AML-193 (cell line): ENCODE results near the gene MYBL2.

ENCODE experiments used
- DNase-seq, 2 experiments: peaks; one replicate each; lab custom pipeline; 2025; lab: John Stamatoyannopoulos, UW

MYBL2 gene

GRCh38 chr20:43682446-43682845, 15.5 kb downstream of the MYBL2 start:
- no peak for DNase-seq

DNA sequence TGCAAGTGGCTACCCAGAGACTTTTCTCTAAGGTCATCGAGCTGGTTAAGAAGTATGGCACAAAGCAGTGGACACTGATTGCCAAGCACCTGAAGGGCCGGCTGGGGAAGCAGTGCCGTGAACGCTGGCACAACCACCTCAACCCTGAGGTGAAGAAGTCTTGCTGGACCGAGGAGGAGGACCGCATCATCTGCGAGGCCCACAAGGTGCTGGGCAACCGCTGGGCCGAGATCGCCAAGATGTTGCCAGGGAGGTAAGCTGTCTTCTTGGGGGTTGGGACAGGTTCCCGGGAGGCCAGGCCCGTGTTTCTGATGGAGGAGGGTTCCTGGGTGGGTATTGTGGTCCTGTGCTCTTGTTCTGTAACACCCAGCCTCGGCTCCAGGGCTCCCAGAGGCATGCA, 19.9 kb downstream of the MYBL2 start:
- no peak for DNase-seq

GRCh38 chr20:43689165-43689564, 22.3 kb downstream of the MYBL2 start:
- DNase-seq = no peak

DNA sequence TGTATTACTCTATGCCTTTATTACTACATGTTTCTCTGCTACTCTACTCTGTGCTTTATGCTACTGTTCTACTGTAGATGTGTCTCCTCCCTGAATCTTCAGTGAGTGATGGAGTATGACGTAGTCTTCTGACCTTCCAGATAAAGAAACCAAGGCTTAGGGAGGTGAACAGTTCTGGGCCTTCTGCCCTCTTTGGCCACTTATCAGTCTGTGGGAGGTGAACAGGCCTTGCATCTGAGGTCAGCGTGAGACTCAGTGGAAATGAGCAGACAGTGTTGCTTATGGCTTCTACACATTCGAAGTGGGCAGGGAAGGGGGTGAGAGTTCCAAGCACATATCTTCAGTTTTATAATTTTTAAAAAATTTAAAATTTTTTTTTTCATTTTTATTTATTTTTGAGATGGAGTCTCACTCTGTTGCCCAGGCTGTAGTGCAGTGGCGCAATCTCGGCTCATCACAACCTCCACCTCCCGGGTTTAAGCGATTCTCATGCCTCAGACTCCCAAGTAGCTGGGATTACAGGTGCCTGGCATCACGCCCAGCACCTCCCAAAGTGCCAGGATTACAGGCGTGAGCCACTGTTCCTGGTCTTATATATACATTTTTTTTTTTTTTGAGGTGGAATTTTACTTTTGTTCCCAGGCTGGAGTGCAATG, 24.2 kb downstream of the MYBL2 start:
- DNase-seq = no peak

DNA sequence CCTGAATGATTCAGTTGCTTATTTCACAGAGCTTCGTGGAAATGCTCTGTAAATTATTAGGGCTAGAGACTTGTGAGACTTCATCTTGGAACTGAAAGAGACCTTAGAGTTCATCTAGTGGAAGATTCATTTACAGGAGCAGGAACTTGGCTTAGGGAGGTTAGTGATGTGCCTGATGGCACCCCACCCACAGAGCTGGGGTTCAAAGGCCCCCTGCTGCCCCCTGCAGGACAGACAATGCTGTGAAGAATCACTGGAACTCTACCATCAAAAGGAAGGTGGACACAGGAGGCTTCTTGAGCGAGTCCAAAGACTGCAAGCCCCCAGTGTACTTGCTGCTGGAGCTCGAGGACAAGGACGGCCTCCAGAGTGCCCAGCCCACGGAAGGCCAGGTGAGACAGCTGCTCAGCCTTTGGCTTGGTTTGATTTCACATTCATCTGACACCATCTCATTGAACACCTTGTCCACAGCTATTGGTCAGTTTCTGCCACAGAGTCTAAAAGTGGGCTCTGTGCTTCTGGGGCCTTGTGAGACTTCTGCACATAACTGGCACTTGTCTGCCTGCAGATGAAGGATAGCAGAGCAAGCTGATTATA, 25.1 kb downstream of the MYBL2 start:
- peak; percentile 52 to 63 for DNase-seq

DNA sequence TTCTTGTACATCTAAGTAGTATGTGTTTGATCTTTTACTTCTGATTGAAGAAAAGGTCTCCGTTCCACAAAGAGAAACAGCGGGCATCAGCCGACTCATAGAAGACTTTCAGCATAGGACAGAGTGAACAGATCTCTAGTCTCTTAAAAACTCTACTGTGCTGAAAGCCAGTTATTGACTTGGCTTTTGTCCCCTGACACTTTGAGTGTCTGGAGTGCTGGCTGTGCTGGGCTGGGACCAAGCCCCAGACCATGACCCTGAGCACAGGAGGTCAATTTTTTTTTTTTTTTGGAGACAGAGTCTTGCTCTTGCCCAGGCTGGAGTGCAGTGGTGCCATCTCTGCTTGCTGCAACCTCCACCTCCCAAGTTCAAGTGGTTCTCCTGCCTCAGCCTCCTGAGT, 27.8 kb downstream of the MYBL2 start:
- DNase-seq = no peak

DNA sequence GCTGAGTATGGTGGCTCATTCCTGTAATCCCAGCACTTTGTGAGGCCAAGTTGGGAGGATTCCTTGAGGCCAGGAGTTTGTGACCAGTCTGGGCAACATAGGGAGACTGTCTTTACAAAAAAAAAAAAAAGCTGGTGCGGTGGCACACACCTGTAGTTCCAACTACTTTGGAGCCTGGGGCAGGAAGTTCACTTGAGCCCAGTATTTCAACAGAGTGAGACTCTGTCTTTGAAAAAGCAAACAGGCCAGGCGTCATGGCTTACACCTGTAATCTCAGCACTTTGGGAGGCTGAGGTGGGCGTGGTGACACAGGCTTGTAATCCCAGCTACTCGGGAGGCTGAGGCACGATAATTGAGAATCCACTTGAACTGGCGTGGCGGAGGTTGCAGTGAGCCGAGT, 28.7 kb downstream of the MYBL2 start:
- DNase-seq = no peak

DNA sequence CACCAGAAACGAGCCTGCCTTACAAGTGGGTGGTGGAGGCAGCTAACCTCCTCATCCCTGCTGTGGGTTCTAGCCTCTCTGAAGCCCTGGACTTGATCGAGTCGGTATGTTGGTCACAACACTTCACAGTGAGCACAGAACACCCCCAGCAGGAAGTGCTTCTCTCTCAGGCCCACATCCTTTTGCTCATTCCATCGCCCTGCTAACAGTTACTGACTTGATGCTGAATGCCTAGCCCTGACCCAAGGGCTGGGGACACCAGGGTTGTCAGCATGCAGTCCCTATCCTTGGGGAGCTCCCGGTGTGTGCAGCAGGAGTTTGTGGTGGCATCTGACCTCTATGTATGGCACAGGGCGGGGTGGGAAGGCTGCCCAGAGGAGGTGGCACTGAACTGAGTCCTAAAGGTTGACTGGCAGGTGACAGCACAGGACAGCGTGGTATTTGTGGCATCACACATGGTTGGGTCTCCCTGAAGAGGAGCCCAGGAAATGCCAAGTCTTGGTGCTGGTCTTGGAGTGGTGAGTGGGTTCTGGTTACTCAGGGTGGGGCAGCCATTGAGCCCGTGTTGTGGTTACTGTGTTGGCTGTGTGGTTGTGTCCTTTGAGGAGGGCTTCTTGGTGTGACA, 33.1 kb downstream of the MYBL2 start:
- no peak for DNase-seq

DNA sequence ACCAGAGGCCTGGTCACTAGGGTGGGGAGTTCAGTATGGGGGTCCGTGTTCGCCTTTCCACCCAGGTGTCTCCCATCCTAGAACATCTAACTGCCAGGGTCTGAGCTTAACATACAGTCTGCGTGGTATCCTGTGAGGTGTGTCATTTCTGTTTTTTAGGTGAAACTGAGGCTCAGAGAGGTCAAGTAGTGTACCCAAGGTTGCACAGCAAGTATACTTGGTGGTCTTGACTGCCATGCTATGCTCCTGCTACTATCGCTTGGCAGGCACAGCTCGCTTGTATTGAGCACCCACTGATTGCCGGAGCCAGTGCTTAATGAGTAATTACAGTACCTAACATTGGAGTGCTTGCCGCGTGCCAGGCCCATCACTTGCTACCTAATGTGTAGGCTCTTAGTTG, 33.7 kb downstream of the MYBL2 start:
- DNase-seq = no peak

GRCh38 chr20:43702502-43702901, 35.6 kb downstream of the MYBL2 start:
- DNase-seq = no peak

DNA sequence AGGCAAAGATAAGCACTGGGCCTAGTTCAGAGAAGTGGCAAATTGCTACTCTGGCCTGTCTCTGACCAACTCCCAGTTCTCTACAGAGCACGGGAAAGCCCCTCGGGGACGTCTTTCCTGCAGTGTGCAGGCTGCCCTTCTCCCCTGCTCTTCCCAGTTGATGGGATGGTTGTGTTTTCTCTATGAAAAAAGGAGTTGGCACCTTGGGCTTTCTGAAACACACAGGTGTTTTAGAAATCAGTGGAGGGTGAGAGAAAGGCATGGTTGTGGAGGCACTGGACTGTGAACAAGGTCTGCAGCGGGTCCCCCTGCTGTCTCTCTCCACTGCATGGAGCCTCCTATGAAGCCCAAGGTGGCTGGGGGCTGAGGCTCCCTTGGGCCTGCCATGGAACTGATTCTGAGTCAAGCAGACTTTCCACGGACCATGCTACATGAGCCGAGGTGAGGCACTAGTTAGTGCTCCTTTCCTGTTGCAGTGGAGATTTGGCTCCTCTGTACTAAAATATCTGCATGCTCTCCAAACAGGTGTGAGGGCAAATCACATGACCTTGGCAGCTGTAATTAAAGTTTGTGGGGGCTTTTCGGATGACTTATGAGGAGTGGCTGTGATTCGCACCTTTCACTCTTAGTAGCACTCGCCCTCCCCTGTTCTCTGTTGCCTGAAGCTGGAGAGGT, 43.6 kb downstream of the MYBL2 start:
- DNase-seq = no peak

- no peak for DNase-seq
These were observed 44.3 kb downstream of the MYBL2 start for GRCh38 chr20:43711098-43711654.

- no peak for DNase-seq
These were observed 48.1 kb downstream of the MYBL2 start for GRCh38 chr20:43715044-43715443.

GRCh38 chr20:43715511-43715910, 48.6 kb downstream of the MYBL2 start:
- DNase-seq = no peak

GRCh38 chr20:43716123-43716522, 49.2 kb downstream of the MYBL2 start:
- DNase-seq = no peak

DNA sequence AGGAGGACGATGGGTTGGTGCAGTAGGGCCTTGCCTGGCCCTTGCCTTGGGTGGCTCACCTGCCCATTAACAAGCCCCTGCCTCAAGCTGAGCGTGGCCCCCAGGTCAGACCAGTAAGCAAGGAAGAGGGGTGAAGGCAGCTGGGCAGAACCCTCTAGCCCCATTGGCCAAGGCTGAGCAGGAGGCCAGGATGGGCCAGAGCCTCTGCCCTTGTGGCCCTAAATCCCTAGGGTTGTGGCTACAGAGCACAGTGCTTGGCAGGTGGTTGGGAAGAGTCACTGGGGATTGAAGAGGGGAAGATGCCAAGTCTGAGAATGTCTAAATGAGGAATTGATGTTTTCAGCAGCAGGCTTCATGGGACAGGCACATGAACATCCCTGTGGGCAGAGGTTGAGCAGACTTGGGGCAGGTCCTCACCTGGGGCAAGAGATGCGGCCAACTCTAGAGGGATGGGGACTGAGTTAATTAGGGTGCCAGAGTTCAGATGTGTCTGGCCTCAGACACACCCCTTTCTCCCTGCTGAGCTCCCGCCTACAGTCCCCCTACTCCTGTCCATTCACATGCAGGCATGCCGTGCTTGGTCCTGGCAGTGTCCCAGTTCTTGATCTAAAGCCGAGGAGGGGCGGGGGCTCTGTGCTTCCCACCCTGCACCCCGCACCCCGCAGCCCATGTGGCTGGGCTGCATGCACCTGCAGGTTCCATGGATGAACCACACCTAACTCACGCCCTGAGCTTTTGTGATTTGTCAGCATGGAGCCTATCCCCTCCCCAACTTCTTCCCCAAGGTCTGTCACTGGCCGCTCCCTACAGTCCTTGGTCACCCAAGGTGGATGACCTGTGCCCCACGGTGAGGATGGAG, 50.1 kb downstream of the MYBL2 start:
- DNase-seq = no peak

- no peak for DNase-seq
These were observed 50.7 kb downstream of the MYBL2 start for GRCh38 chr20:43717616-43717995.

DNA sequence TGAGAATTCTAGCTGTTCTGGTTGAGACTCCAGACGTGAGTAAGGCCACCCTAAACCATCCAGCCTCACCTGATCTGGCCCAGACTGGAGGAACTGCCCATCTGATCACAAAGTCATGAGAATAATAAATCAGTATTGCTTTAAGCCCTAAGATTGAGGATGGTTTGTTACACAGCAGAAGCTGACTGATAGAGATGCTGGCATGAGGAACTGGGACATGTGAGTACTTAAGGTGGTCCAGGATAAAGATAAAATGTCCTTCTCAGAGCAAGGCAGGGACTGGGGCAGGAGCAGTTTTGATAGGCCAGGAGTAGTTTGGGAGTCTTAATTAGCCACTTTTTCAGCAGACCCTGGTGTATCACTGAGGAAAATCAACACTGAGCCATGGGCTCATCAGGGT, 53.1 kb downstream of the MYBL2 start:
- no peak for DNase-seq

GRCh38 chr20:43721097-43721428, 54.1 kb downstream of the MYBL2 start:
- no peak for DNase-seq

DNA sequence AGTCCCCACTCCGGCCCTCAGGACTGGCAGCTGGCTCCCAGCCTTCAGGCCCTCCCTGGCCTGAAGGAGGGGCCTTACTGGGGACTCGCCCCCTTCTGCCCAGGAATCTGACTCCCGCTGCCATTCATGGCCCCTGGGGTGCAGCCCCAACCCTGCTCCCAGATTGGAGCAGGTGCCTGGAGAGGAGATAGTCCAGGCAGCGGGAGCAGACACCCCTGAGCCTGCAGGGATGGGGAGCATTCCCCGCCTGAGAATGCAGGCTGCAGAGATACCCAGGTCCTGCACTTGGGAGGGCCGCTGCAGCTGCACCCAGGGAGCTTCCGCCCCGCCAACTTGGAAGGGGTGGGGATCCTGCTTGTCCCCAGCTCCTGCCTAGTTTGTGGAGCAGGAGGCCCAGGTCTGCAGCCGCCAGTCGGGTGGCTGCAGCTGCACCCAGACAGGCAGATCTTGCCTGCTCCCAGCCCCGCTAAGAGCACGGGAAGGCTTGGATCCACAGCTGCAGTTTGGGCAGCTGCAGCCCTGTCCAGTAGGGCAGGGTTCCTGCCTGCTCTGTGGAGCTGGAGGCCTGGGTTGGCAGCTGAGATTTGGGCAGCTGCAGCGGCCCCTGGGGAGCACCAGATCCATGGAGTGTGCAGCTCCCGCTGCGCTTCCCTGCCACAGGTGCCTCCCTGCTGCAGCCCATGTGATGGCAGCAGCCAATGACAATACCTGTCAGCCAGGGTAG, 54.7 kb downstream of the MYBL2 start:
- DNase-seq = no peak

DNA sequence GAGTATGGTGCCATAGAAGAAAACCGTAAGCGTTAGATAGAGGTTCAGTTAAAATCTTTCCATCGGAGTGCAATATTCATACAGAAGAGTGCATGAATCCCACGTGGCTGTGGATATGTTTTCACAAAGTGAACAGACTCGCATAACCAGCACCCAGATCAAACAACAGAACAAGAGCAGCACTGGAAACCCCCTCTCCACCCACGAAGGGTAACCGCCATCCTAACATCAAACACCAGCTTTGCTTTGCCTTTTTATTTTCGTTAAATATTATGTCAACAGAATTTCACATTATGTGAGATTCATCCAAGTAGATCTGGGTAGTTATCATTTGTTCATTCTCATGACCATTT, 55.2 kb downstream of the MYBL2 start:
- DNase-seq = no peak

- DNase-seq = no peak
These were observed 56.3 kb downstream of the MYBL2 start for GRCh38 chr20:43723186-43723585.
